ENCODE results near the gene LRRC51.
"Not testable (repeated sequence)": the region's sequence is repeated elsewhere in the genome, so short reads cannot be mapped to it uniquely, and the experiment has no call there.

The LRRC51 gene

DNA sequence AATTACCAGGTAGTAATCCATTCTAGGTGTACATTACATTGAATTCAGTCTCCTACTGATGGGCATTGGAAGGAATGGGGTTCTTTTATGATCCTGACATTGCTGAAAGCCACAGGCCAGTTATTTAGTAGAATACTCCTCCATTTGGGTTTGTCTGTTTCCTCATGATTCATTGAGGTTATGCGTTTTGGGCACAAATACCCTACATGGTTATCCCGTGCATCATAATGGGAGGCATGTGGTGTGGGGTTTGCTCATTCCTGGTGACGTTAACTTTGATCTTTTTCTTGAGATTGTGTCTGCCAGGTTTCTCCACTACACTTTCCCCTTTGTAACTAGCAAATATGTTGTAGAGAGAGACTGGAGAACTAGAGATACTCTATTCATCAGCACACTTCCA, 60.4 kb downstream of the LRRC51 start:
- DNase-seq (ENCODE audit: low read depth), result no peak

GRCh38 chr11:72142086-72142485, 61.4 kb downstream of the LRRC51 start:
- DNase-seq (ENCODE audit: low read depth), result not testable (repeated sequence)

DNA sequence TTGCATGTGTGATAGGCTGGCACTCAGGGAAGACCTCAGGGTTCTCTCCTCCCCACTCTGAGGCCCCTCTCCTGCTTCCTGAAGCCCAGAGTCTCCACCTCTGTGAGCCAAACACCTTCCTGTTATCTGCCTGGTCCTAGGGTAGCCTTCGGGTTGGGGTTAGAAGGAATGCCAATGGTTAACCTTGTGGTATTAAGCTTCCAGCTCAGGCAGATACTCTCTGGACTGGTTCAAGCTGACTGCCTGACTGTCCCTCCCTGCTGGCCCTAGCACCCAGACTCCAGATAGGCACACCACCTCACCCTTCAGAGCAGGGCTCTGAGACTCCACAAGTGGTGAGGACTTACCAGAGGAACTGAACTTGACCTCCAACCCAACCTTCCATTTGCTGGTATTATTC, 61.9 kb downstream of the LRRC51 start:
- DNase-seq (ENCODE audit: low read depth), result not testable (repeated sequence)

DNA sequence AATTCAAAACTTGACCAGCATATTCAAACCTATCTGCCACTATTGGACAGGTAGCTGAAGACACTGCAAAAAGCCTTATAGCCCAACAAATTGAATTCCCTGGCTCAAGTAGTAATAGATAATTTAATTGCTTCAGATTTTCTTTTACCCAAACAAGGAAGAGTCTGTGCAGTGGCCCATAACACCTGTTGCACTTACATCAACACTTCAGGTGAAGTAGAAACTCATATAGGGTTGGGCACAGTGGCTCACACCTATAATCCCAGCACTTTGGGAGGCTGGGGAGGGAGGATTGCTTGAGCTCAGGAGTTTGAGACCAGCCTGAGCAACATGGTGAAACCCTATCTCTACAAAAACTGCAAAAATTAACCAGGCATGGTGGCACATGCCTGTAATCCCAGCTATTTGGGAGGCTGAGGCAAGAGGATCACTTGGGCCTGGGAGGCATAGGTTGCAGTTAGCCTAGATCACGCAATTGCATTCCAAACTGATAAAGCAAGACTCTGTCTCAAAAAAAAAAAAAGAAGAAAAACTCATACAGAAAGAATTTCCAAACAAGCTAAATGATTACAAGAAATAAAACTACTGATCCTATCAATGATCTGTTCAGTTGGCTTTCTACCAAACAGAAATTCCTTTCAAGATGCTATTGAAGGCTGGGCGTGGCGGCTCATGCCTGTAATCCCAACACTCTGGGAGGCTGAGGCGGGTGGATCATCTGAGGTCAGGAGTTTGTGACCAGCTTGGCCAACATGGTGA, 64.3 kb downstream of the LRRC51 start:
- DNase-seq (ENCODE audit: low read depth), result no peak

All from stimulated activated CD8-positive, alpha-beta memory T cell treated with anti-CD3 and anti-CD28 coated beads, Interleukin-4, amount 100 ng/mL, for 24 hours (primary cell).